ENCODE results near the gene FNIP2. TPM values are rescaled to one million over a fixed set of nuclear protein-coding genes. Genes with fewer than 3 reads are reported as not detected.

The FNIP2 gene
- total RNA-seq, 2 experiments from 2014 or later = 0.09 to 1.0 TPM

DNA sequence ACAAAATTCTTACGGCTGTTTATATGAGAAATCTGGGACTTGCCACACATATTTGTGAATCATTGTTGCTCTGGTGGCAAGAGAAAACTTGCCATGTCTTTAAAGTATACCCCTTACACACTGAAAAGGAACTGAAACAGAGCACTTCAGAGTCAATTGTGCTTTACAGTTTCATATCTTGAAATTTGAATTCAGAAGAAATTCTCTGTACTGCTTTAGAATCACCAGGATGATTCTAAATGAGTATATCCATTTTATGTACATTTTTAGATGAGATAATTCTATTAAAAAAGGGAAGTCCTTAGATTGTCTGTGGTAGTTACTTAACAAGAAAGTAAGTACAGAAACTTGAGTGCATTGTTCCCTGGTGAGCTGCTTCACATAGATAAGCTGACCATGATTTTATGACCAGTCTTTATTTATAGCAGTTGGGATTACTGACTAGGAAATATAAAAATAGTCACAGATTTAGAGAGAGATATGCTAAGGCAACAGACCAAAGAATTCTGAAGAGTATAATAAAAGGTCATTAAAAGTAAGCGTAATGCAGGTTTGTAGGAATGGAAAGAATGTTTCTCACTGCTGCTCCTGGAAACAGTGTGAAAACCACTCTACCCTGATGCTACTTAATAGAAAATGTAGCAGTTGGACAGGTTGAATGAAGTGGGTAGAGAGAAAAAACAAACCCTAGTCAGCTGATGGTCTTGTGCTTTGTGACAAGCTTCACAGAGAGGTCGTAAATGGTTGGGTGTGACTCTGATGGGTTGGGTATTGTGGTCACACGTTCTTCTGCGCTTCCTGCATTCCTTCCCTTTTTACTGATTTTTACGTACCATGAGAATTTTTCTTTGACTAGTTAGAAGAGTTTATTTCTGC, 41.0 kb downstream of the FNIP2 start:
- H4K20me1 ChIP-seq (ENCODE audit: insufficient read depth, low read length) = 0 out of 2 replicates have a peak, but pooled peaks cover 6% of the 10 kb centered on the region
- POLR2A ChIA-PET = interaction anchor here (0.6 to 1.8 kb wide), 2 partner anchors 10 to 13 kb away, joined by 4 to 10 read pairs; no protein-coding TSS in a partner anchor

DNA sequence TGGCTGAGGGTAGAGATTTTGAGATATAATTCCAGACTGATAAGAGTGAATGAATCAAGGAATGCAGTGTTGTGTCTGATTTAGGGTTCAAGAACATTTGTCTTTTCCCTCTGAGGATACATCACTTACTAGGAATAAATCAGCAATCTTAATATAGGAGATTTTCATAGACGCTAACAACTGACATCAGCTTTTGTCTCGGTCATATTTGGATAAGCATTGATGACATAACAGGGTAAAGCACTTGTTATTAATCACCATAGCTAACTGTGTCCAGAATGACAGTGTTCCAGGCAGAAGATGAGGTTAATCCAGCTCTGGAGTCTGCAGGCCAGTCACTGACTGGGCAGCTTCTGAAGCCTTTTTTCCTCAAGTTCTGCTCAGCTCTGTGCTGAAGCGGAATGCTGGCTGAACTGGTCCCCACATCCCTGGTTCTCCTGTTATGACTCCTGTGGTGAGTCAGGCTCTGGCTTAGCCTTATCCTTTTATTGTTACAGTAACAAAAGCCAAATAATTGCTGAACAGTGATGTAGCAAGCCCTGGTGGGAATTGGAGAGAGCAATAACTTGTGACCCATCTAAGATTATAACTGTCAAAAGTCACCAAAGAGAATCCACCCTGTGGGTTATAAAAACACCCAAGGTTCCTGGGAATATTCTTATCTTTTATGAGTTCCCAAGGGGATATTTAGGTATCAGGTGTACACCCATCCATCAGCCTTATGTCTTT, 41.8 kb downstream of the FNIP2 start:
- Histone ChIP-seq H4K20me1 (ENCODE audit: insufficient read depth, low read length) (0 out of 2 replicates have a peak, but pooled peaks cover 6% of the 10 kb centered on the region), H3K4me2 (ENCODE audit: low read length) (peak overlapping the region; percentile 50), H3K36me3 (ENCODE audit: insufficient read depth, low read length) (no peaks in the 10 kb centered on the region), H3K9me2 (ENCODE audit: insufficient read depth, low read length) (no peaks in the 10 kb centered on the region), H3K9me3 (ENCODE audit: low read length) (no peaks in the 10 kb centered on the region), H3K4me1 (ENCODE audit: insufficient read depth, low read length, poor library complexity, severe bottlenecking) (peaks cover 31% of the 10 kb centered on the region), H3K4me3 (ENCODE audit: low read depth, low read length, poor library complexity, severe bottlenecking) (no peak overlapping the region), H3K27ac (ENCODE audit: low read depth, low read length, poor library complexity, severe bottlenecking) (no peak overlapping the region), H2AFZ (ENCODE audit: low read length) (no peak overlapping the region), H3K79me2 (ENCODE audit: insufficient read depth, low read depth, low read length) (no peaks in the 10 kb centered on the region)
- BruUV-seq (replicated peaks) = no TSS peak
- TF ChIP-seq, protein P1, sequence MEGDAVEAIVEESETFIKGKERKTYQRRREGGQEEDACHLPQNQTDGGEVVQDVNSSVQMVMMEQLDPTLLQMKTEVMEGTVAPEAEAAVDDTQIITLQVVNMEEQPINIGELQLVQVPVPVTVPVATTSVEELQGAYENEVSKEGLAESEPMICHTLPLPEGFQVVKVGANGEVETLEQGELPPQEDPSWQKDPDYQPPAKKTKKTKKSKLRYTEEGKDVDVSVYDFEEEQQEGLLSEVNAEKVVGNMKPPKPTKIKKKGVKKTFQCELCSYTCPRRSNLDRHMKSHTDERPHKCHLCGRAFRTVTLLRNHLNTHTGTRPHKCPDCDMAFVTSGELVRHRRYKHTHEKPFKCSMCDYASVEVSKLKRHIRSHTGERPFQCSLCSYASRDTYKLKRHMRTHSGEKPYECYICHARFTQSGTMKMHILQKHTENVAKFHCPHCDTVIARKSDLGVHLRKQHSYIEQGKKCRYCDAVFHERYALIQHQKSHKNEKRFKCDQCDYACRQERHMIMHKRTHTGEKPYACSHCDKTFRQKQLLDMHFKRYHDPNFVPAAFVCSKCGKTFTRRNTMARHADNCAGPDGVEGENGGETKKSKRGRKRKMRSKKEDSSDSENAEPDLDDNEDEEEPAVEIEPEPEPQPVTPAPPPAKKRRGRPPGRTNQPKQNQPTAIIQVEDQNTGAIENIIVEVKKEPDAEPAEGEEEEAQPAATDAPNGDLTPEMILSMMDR (conservative IDR thresholded peaks at IDR 0.05; ENCODE audit: low read length) = no peak
- no peak for TF ChIP-seq EZH2phosphoT487 (IDR thresholded peaks at IDR 0.05; ENCODE audit: borderline replicate concordance, low read depth, low read length)
- POLR2A ChIA-PET = interaction anchor here (0.6 to 1.8 kb wide), 2 partner anchors 9 to 12 kb away, joined by 4 to 10 read pairs; no protein-coding TSS in a partner anchor
- CTCF ChIA-PET (ENCODE audit: unreplicated experiment) = no interaction called here
- intact Hi-C loops (cut with micrococcal nuclease; ENCODE audit: unreplicated experiment) = no loop called here
- DNase-seq (ENCODE audit: low spot score) = no peak

More for the DNA sequence above, 41.0 kb downstream of the FNIP2 start:
- H3K9me2 ChIP-seq (ENCODE audit: insufficient read depth, low read length) = no peaks in the 10 kb centered on the region
- H3K4me2 ChIP-seq (ENCODE audit: low read length) = peak overlapping the region; percentile 50
- CTCF ChIA-PET (ENCODE audit: unreplicated experiment) = no interaction called here
- H2AFZ ChIP-seq (ENCODE audit: low read length) = no peak overlapping the region
- intact Hi-C loops (cut with micrococcal nuclease; ENCODE audit: unreplicated experiment) = no loop called here
- H3K9me3 ChIP-seq (ENCODE audit: low read length) = no peaks in the 10 kb centered on the region
- H3K27ac ChIP-seq (ENCODE audit: low read depth, low read length, poor library complexity, severe bottlenecking) = no peak overlapping the region
- peak; percentile 72 for DNase-seq (ENCODE audit: low spot score)
- H3K4me3 ChIP-seq (ENCODE audit: low read depth, low read length, poor library complexity, severe bottlenecking) = no peak overlapping the region
- peaks cover 31% of the 10 kb centered on the region for H3K4me1 ChIP-seq (ENCODE audit: insufficient read depth, low read length, poor library complexity, severe bottlenecking)
- TF ChIP-seq, protein P1 (conservative IDR thresholded peaks at IDR 0.05; ENCODE audit: low read length) = no peak
- TF ChIP-seq EZH2phosphoT487 (IDR thresholded peaks at IDR 0.05; ENCODE audit: borderline replicate concordance, low read depth, low read length) = no peak
- no peaks in the 10 kb centered on the region for H3K79me2 ChIP-seq (ENCODE audit: insufficient read depth, low read depth, low read length)
- BruUV-seq (replicated peaks) = no TSS peak
- H3K36me3 ChIP-seq (ENCODE audit: insufficient read depth, low read length) = no peaks in the 10 kb centered on the region

Measured in OCI-LY7 (cell line).